A549 (cell line): ENCODE results near the gene ITGA8.

ENCODE experiments used
- CTCF ChIP-seq: fragments of >200 bp; sonication (Bioruptor Twin); formaldehyde crosslinking; IDR thresholded peaks from 3 replicates; pipeline ENCODE4 v1.5.1; 2016
- HDAC2 ChIP-seq: fragments of 200-600 bp; sonication (generic); IDR thresholded peaks from 2 replicates; pipeline ENCODE4 v1.6.1; 2016

- no peak for TF ChIP-seq CTCF
- TF ChIP-seq HDAC2 = no peak
These were observed 110.5 kb downstream of the ITGA8 start for GRCh38 chr10:15609246-15609645.
